Neural progenitor cell (in vitro differentiated cells): ENCODE data around the gene XIRP1. TPM values are rescaled to one million over a fixed set of nuclear protein-coding genes. Genes with fewer than 3 reads are reported as not detected.
A peak's percentile ranks its signal among the peaks of the same experiment; 100 is the strongest.

Experiments used
- DNase-seq: peaks from one replicate; pipeline ENCODE4 v3.0.0-alpha.2; 2016; ENCODE audit warnings: low spot score
- H2AFZ ChIP-seq: fragments of 200-600 bp; sonication (generic); replicated peaks from 2 replicates; pipeline ENCODE4 v1.6.1; 2016; ENCODE audit warnings: antibody characterized with exemption
- H3F3A ChIP-seq: fragments of 200-600 bp; sonication (generic); 2 replicates; pipeline ENCODE4 v1.6.1; 2016; ENCODE audit warnings: antibody characterized with exemption, low read depth
- H3K27ac ChIP-seq: fragments of 200-600 bp; sonication (generic); 2 replicates; pipeline ENCODE4 v1.5.1; 2016; ENCODE audit warnings: mild to moderate bottlenecking
- H3K27me3 ChIP-seq: fragments of 200-600 bp; sonication (generic); 2 replicates; pipeline ENCODE4 v1.6.1; 2016; ENCODE audit warnings: mild to moderate bottlenecking, moderate library complexity
- H3K36me3 ChIP-seq: fragments of 200-600 bp; sonication (generic); 2 replicates; pipeline ENCODE4 v1.5.1; 2016
- H3K4me1 ChIP-seq: fragments of 200-600 bp; sonication (generic); 2 replicates; pipeline ENCODE4 v1.6.1; 2016; ENCODE audit warnings: mixed run types
- H3K4me2 ChIP-seq: fragments of 200-600 bp; sonication (generic); 2 replicates; pipeline ENCODE4 v1.6.1; 2016
- H3K4me3 ChIP-seq: fragments of 200-600 bp; sonication (generic); 2 replicates; pipeline ENCODE4 v1.5.1; 2016
- H3K79me2 ChIP-seq: fragments of 200-600 bp; sonication (generic); 2 replicates; pipeline ENCODE4 v1.6.1; 2016; ENCODE audit warnings: low read depth
- H3K9ac ChIP-seq: fragments of 200-600 bp; sonication (generic); 2 replicates; pipeline ENCODE4 v1.6.1; 2016
- H3K9me3 ChIP-seq: fragments of 200-600 bp; sonication (generic); 2 replicates; pipeline ENCODE4 v1.5.1; 2016; ENCODE audit warnings: low read depth
- H4K20me1 ChIP-seq: fragments of 200-600 bp; sonication (generic); 2 replicates; pipeline ENCODE4 v1.6.1; 2016; ENCODE audit warnings: low read depth
- H3K27ac Mint-ChIP-seq: 3 replicates; pipeline ENCODE4 v1.8.0; 2021; ENCODE audit warnings: mixed read lengths
- H3K27me3 Mint-ChIP-seq: 2 replicates; pipeline ENCODE4 v1.8.0; 2022; ENCODE audit warnings: low read depth, mild to moderate bottlenecking, inconsistent platforms, moderate library complexity, mixed read lengths; ENCODE audit not compliant: insufficient read depth
- H3K36me3 Mint-ChIP-seq: 3 replicates; pipeline ENCODE4 v1.8.0; 2021; ENCODE audit warnings: mixed read lengths
- H3K4me1 Mint-ChIP-seq: 3 replicates; pipeline ENCODE4 v1.8.0; 2021; ENCODE audit warnings: mixed read lengths
- H3K4me3 Mint-ChIP-seq: 3 replicates; pipeline ENCODE4 v1.8.0; 2021; ENCODE audit warnings: mild to moderate bottlenecking, moderate library complexity, mixed read lengths
- H3K9me3 Mint-ChIP-seq: 3 replicates; pipeline ENCODE4 v1.8.0; 2020; ENCODE audit warnings: mixed read lengths
- EZH2 ChIP-seq: fragments of 200-600 bp; sonication (generic); IDR thresholded peaks from 2 replicates; pipeline ENCODE4 v1.6.1; 2017; ENCODE audit warnings: antibody characterized with exemption, mild to moderate bottlenecking, moderate library complexity
- EZH2phosphoT487 ChIP-seq: fragments of 200-600 bp; sonication (generic); IDR thresholded peaks from 2 replicates; pipeline ENCODE4 v1.6.1; 2017; ENCODE audit warnings: antibody characterized with exemption
- total RNA-seq: library from RNA; depleted of rRNA; stranded (reverse); fragments of >200 nt; gene quantifications from 2 replicates; pipeline ENCODE4 v1.2.3, GENCODE V29; 2015; ENCODE audit warnings: low replicate concordance
- TF ChIP-seq, protein P1 (sequence below): fragments of 200-600 bp; sonication (generic); IDR thresholded peaks from 2 replicates; pipeline ENCODE4 v1.5.1; 2017; ENCODE audit warnings: antibody characterized with exemption, mild to moderate bottlenecking

Gene XIRP1
- total RNA-seq, 1 donor from 2014 or later, result not detected

DNA sequence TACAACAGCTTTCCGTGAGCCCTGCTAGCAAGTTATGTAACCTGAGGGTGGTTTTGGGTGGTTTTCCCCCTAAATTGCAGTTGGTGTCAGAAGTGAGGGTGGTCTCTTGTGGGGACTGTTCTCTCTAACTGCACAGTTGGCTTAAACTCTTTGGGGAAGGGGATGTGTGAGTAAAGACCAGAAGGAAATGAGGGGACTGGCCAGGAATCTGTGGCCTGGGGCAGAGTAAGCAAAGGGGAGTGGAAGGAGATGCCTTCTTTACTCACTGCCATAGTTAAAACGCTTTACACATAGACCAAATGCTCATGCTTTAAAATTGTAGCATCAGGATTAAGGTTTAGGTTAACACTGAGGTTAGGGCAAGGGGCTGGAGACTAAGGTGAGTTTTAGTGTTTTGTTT is 21.2 kb upstream of the XIRP1 start:
- Mint-ChIP-seq H3K4me3 (no peak overlapping the region), H3K27ac (no peak overlapping the region), H3K9me3 (no peaks in the 10 kb centered on the region), H3K27me3 (peaks cover 2% of the 10 kb centered on the region), H3K36me3 (no peaks in the 10 kb centered on the region), H3K4me1 (no peaks in the 10 kb centered on the region)
- no peak overlapping the region for H3K4me3 ChIP-seq
- H3K27me3 ChIP-seq, result no peaks in the 10 kb centered on the region
- H3K36me3 ChIP-seq, result no peaks in the 10 kb centered on the region
- no peak overlapping the region for H3K9ac ChIP-seq
- no peaks in the 10 kb centered on the region for H4K20me1 ChIP-seq
- H3K4me1 ChIP-seq, result peaks cover under 1% of the 10 kb centered on the region
- TF ChIP-seq EZH2phosphoT487 (no peak), EZH2 (no peak)
- TF ChIP-seq, protein P1, sequence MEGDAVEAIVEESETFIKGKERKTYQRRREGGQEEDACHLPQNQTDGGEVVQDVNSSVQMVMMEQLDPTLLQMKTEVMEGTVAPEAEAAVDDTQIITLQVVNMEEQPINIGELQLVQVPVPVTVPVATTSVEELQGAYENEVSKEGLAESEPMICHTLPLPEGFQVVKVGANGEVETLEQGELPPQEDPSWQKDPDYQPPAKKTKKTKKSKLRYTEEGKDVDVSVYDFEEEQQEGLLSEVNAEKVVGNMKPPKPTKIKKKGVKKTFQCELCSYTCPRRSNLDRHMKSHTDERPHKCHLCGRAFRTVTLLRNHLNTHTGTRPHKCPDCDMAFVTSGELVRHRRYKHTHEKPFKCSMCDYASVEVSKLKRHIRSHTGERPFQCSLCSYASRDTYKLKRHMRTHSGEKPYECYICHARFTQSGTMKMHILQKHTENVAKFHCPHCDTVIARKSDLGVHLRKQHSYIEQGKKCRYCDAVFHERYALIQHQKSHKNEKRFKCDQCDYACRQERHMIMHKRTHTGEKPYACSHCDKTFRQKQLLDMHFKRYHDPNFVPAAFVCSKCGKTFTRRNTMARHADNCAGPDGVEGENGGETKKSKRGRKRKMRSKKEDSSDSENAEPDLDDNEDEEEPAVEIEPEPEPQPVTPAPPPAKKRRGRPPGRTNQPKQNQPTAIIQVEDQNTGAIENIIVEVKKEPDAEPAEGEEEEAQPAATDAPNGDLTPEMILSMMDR, result no peak
- no peaks in the 10 kb centered on the region for H3K79me2 ChIP-seq
- H2AFZ ChIP-seq, result peak overlapping the region; percentile 22
- no peak for DNase-seq
- no peak overlapping the region for H3K27ac ChIP-seq
- H3K4me2 ChIP-seq, result no peak overlapping the region
- no peaks in the 10 kb centered on the region for H3K9me3 ChIP-seq
- H3F3A ChIP-seq, result no peaks in the 10 kb centered on the region

DNA sequence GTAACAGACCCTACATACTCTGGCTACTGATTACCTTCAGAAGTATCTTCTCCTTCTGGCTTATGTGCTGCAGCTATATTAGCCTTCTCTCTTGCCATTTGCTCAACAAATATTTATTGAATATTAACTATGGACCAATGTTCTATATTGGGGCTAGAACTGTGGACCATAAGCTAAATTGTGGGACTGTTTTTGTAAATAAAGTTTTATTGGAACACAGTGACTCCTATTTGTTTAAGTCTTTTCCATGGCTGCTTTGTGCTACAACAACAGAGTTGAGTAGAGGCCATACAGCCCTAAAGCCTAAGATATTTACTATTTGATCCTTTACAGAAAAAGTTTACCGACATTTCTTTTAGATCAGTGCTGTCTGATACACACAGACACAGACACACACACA is 20.3 kb upstream of the XIRP1 start:
- H3K27me3 ChIP-seq, result no peaks in the 10 kb centered on the region
- no peak for DNase-seq
- H3K79me2 ChIP-seq, result no peaks in the 10 kb centered on the region
- TF ChIP-seq EZH2phosphoT487 (no peak), EZH2 (no peak)
- TF ChIP-seq, protein P1, result no peak
- H2AFZ ChIP-seq, result no peak overlapping the region
- no peak overlapping the region for H3K27ac ChIP-seq
- peaks cover 6% of the 10 kb centered on the region for H3K4me1 Mint-ChIP-seq
- H3K27ac Mint-ChIP-seq, result no peak overlapping the region
- peaks cover 10% of the 10 kb centered on the region for H3K4me1 ChIP-seq
- no peaks in the 10 kb centered on the region for H3K9me3 ChIP-seq
- H3K4me3 Mint-ChIP-seq, result no peak overlapping the region
- H3K27me3 Mint-ChIP-seq, result peaks cover 2% of the 10 kb centered on the region
- no peak overlapping the region for H3K9ac ChIP-seq
- H3K4me2 ChIP-seq, result no peak overlapping the region
- no peaks in the 10 kb centered on the region for H4K20me1 ChIP-seq
- H3K9me3 Mint-ChIP-seq, result no peaks in the 10 kb centered on the region
- no peaks in the 10 kb centered on the region for H3K36me3 ChIP-seq
- H3K4me3 ChIP-seq, result no peak overlapping the region
- no peaks in the 10 kb centered on the region for H3K36me3 Mint-ChIP-seq
- H3F3A ChIP-seq, result peaks cover 6% of the 10 kb centered on the region

DNA sequence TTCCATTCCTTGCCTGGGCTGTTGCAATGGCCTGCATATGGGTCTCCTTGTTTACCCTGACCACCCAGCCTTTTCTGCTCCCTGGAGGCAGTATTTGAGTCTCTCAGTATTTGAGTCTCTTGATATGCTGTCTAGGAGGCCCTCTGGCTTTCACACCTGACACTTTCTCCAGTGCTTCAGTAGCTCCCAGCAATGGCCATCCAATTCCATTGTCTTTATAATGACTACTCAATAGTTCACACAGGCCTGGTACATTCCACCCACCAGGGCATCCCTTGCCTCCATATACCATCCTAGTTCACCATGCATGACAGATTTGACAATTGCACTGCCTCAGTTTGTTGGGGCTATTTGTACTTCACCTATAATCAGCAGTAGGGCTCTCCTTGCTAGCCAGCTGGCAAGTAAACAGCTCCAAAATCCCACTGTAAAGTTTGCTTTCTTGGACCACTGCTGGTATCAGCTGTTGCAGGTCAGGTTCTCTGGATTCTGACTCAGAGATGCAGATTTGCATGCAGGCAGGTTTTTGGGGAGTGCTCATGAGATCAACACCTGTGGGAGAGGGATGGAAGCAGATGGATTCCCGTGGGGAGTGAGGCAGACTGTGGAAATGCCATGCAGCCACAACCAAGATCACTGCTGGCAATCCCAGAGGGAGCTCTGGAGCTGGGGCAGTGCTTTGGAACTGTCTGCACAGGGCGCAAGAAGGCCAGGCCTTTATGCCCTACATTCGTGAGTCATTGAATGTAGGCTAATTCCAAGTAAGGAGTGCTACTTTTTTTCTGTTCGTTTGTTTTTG is 19.1 kb upstream of the XIRP1 start:
- peaks cover 7% of the 10 kb centered on the region for H3K4me1 Mint-ChIP-seq
- no peak overlapping the region for H3K27ac Mint-ChIP-seq
- peaks cover 6% of the 10 kb centered on the region for H3F3A ChIP-seq
- H3K79me2 ChIP-seq, result no peaks in the 10 kb centered on the region
- no peak overlapping the region for H3K4me2 ChIP-seq
- no peak overlapping the region for H3K27ac ChIP-seq
- no peak overlapping the region for H2AFZ ChIP-seq
- no peaks in the 10 kb centered on the region for H4K20me1 ChIP-seq
- no peak for DNase-seq
- peaks cover 15% of the 10 kb centered on the region for H3K4me1 ChIP-seq
- no peaks in the 10 kb centered on the region for H3K36me3 Mint-ChIP-seq
- no peak overlapping the region for H3K9ac ChIP-seq
- no peaks in the 10 kb centered on the region for H3K27me3 ChIP-seq
- H3K9me3 Mint-ChIP-seq, result no peaks in the 10 kb centered on the region
- H3K27me3 Mint-ChIP-seq, result peaks cover 2% of the 10 kb centered on the region
- no peaks in the 10 kb centered on the region for H3K36me3 ChIP-seq
- no peak overlapping the region for H3K4me3 Mint-ChIP-seq
- TF ChIP-seq EZH2phosphoT487 (no peak), EZH2 (no peak)
- TF ChIP-seq, protein P1, result no peak
- H3K9me3 ChIP-seq, result no peaks in the 10 kb centered on the region
- H3K4me3 ChIP-seq, result no peak overlapping the region
